GM12892 (cell line): ENCODE measurements around the gene ANTXR1.

ENCODE experiments used
- POLR2A ChIP-seq: IDR thresholded peaks from 2 replicates; pipeline ENCODE4 v1.6.1; 2011; ENCODE audit warnings: low read depth, low read length, control low read depth
- TAF1 ChIP-seq: IDR thresholded peaks from 2 replicates; pipeline ENCODE4 v1.6.1; 2011; ENCODE audit warnings: low read depth, mild to moderate bottlenecking, control low read depth, low read length, borderline replicate concordance

GRCh38 chr2:69067866-69068265 is 54.9 kb downstream of the ANTXR1 start:
- no peak for TF ChIP-seq POLR2A
- TF ChIP-seq TAF1, result no peak
